GM12875 (cell line): ENCODE measurements around the gene PDE4D.

Experiments
- H3K4me3 ChIP-seq: one replicate; pipeline ENCODE4 v1.5.1; 2011; ENCODE audit warnings: low read depth, low read length, control low read depth
- TF ChIP-seq, protein P1 (sequence below): IDR thresholded peaks from 2 replicates; pipeline ENCODE4 v1.5.1; 2011; ENCODE audit warnings: low read depth, mild to moderate bottlenecking, control low read depth, inconsistent platforms, low read length, moderate library complexity, borderline replicate concordance; ENCODE audit not compliant: insufficient read depth

The PDE4D gene

DNA sequence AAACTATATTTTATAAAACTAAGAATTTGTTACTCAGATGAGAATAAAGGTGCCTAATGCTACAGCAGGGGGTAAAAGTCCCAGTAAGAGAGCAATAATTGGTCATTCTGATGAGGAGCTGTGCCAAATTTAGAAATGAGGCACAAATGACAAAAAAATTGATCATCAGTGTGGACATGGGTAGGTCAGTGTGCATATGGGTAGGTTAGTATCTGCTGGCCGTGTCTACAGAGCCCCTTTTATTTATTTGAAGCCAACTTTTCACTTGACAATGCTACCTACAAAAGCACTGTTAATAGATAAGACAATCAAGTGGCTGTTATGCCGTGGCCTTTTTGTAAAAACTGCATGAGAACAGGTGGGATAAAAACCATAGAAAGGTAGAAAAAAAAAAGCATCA is 856.1 kb downstream of the PDE4D start:
- H3K4me3 ChIP-seq, result no peak overlapping the region
- TF ChIP-seq, protein P1, sequence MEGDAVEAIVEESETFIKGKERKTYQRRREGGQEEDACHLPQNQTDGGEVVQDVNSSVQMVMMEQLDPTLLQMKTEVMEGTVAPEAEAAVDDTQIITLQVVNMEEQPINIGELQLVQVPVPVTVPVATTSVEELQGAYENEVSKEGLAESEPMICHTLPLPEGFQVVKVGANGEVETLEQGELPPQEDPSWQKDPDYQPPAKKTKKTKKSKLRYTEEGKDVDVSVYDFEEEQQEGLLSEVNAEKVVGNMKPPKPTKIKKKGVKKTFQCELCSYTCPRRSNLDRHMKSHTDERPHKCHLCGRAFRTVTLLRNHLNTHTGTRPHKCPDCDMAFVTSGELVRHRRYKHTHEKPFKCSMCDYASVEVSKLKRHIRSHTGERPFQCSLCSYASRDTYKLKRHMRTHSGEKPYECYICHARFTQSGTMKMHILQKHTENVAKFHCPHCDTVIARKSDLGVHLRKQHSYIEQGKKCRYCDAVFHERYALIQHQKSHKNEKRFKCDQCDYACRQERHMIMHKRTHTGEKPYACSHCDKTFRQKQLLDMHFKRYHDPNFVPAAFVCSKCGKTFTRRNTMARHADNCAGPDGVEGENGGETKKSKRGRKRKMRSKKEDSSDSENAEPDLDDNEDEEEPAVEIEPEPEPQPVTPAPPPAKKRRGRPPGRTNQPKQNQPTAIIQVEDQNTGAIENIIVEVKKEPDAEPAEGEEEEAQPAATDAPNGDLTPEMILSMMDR, result no peak

- H3K4me3 ChIP-seq, result no peak overlapping the region
- TF ChIP-seq, protein P1, result no peak
Observed at GRCh38 chr5:59037041-59037440, 856.5 kb downstream of the PDE4D start.

GRCh38 chr5:59036274-59036961 is 857.1 kb downstream of the PDE4D start:
- no peak overlapping the region for H3K4me3 ChIP-seq

DNA sequence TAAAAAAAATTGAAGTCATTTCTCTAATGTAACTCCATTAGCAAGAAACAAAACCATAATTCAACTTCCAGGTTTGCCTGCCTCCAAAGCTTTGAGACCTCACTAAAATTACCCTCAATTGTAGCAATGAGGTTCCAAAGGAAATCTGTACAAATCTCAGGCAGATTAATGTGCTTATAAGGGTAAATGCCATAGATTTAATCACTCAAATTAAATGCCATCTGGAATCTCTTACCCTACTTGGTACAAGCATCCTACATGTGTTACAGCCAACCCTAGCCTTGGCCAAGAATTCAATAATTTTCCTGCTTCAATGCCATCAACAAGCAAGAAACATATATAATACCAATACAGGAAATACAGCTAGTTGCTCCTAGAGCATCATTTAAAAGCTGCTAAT is 857.8 kb downstream of the PDE4D start:
- TF ChIP-seq, protein P1, result no peak
- no peak overlapping the region for H3K4me3 ChIP-seq

More at GRCh38 chr5:59036274-59036961, 857.1 kb downstream of the PDE4D start:
- TF ChIP-seq, protein P1, result no peak

DNA sequence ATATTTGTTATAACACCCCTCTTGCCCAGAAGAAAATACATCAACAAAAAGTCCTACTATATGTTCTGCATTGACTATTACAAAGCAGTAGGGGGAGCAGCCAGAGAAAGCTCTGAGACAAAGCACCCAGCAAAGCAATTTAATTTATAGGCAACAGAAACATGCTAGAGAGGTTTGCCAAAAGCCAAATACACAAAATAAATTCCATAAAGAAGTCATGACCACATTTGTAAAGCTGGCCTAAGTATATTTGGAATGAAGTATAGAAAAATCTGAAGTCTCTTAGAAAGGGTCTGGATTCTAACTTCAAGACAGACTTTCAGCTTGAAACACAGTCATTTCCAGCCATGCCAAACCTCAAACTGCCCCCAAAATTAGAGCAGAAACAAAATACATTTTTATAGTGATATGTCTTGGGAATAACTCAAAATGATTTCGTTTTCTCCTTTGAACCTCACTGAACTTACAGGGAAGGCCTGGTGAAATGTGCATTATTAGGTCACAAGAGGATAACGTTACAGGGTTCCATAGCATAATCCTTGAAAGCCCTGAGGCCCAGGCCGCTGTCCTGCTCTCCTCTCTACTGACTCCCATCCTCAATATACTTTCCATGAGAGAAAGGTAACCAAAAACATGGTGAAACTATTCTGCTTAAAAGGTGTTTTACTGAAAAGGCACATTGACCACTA is 858.9 kb downstream of the PDE4D start:
- TF ChIP-seq, protein P1, result peak; percentile 52; the same call in 1 of the 2 replicates
- H3K4me3 ChIP-seq, result no peak overlapping the region

- TF ChIP-seq, protein P1, result no peak
- no peak overlapping the region for H3K4me3 ChIP-seq
Observed at GRCh38 chr5:59027145-59027907, 866.2 kb downstream of the PDE4D start.
